GM13977 (cell line): ENCODE data around the gene CACNA2D3.

Source experiments
- DNase-seq: peaks from one replicate; pipeline ENCODE4 v3.0.0; 2012; ENCODE audit warnings: low spot score
- CTCF ChIP-seq: IDR thresholded peaks from 2 replicates; pipeline ENCODE4 v1.5.1; 2012; ENCODE audit warnings: mild to moderate bottlenecking, control low read depth; ENCODE audit not compliant: insufficient read depth; ENCODE audit errors: extremely low read depth, missing control alignments
- in situ Hi-C: fragments of 300-500 bp; cut with MboI; formaldehyde crosslinking; loops from one replicate; pipeline ENCODE4 v1.12.0; 2022; ENCODE audit warnings: low sequenced_read_pairs, low pct_unique_long_range_greater_than_20kb, mixed read lengths, inconsistent platforms; ENCODE audit not compliant: unreplicated experiment

CACNA2D3 gene

GRCh38 chr3:54191220-54191619, 68.9 kb downstream of the CACNA2D3 start:
- in situ Hi-C loops = no loop called here
- no peak for TF ChIP-seq CTCF
- no peak for DNase-seq

- DNase-seq = no peak
- in situ Hi-C loops = no loop called here
- no peak for TF ChIP-seq CTCF
Measured at GRCh38 chr3:54192026-54192425, 69.7 kb downstream of the CACNA2D3 start.

- no peak for DNase-seq
- in situ Hi-C loops = no loop called here
- no peak for TF ChIP-seq CTCF
Measured at GRCh38 chr3:54193093-54193492, 70.7 kb downstream of the CACNA2D3 start.

- no peak for TF ChIP-seq CTCF
- in situ Hi-C loops = no loop called here
- no peak for DNase-seq
Measured at GRCh38 chr3:54196360-54196991, 74.1 kb downstream of the CACNA2D3 start.

- no peak for DNase-seq
- TF ChIP-seq CTCF = no peak
- in situ Hi-C loops = no loop called here
Measured at GRCh38 chr3:54197509-54197908, 75.2 kb downstream of the CACNA2D3 start.

- DNase-seq = no peak
- TF ChIP-seq CTCF = no peak
- in situ Hi-C loops = no loop called here
Measured at GRCh38 chr3:54198556-54198955, 76.2 kb downstream of the CACNA2D3 start.
